ENCODE measurements around the gene CRYGB.

GRCh38 chr2:208127090-208127489, 18.9 kb downstream of the CRYGB start:
- TF ChIP-seq, protein P1, sequence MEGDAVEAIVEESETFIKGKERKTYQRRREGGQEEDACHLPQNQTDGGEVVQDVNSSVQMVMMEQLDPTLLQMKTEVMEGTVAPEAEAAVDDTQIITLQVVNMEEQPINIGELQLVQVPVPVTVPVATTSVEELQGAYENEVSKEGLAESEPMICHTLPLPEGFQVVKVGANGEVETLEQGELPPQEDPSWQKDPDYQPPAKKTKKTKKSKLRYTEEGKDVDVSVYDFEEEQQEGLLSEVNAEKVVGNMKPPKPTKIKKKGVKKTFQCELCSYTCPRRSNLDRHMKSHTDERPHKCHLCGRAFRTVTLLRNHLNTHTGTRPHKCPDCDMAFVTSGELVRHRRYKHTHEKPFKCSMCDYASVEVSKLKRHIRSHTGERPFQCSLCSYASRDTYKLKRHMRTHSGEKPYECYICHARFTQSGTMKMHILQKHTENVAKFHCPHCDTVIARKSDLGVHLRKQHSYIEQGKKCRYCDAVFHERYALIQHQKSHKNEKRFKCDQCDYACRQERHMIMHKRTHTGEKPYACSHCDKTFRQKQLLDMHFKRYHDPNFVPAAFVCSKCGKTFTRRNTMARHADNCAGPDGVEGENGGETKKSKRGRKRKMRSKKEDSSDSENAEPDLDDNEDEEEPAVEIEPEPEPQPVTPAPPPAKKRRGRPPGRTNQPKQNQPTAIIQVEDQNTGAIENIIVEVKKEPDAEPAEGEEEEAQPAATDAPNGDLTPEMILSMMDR (IDR thresholded peaks at IDR 0.05), result no peak
- no peak for TF ChIP-seq EZH2 (IDR thresholded peaks at IDR 0.05)
- TF ChIP-seq EZH2phosphoT487 (IDR thresholded peaks at IDR 0.05), result no peak
